Activated CD4-positive, alpha-beta T cell treated with anti-CD3 and anti-CD28 coated beads, Interleukin-2, Interleukin-4, amounts not matched to agents 100 ng/mL and 50 ng/mL, durations not matched to agents 16 hours and 8 hours (primary cell): ENCODE results near the gene MYO1H.
"Not testable (repeated sequence)": the region's sequence is repeated elsewhere in the genome, so short reads cannot be mapped to it uniquely, and the experiment has no call there.

ENCODE experiments used
- DNase-seq: peaks from one replicate; pipeline ENCODE4 v3.0.0-alpha.2; 2020; ENCODE audit warnings: low spot score

MYO1H gene

GRCh38 chr12:109473006-109473405 lies 125.3 kb downstream of the MYO1H start:
- DNase-seq, result no peak

- not testable (repeated sequence) for DNase-seq
Observed at GRCh38 chr12:109473526-109474270, 126.0 kb downstream of the MYO1H start.

GRCh38 chr12:109475121-109475520 lies 127.4 kb downstream of the MYO1H start:
- no peak for DNase-seq

GRCh38 chr12:109475993-109476806 lies 128.5 kb downstream of the MYO1H start:
- DNase-seq, result no peak

- DNase-seq, result no peak
Observed at GRCh38 chr12:109476807-109477184, 129.1 kb downstream of the MYO1H start.

GRCh38 chr12:109477185-109477962 lies 129.7 kb downstream of the MYO1H start, which contains the start of the genes KCTD10 and UBE3B:
KCTD10 (minus strand) TSS chr12:109477300; CDS start chr12:109477262, 38 bp downstream.
UBE3B (plus strand) TSS chr12:109477634; CDS start chr12:109483552, 5,918 bp downstream.
- DNase-seq, result peak; percentile 86

- no peak for DNase-seq
Observed at GRCh38 chr12:109477963-109478315, 130.2 kb downstream of the MYO1H start.

- DNase-seq, result no peak
Observed at GRCh38 chr12:109479761-109480160, 132.1 kb downstream of the MYO1H start.

- DNase-seq, result no peak
Observed at GRCh38 chr12:109480356-109480755, 132.7 kb downstream of the MYO1H start.

GRCh38 chr12:109481863-109482262 lies 134.2 kb downstream of the MYO1H start:
- no peak for DNase-seq

- no peak for DNase-seq
Observed at GRCh38 chr12:109482491-109482890, 134.8 kb downstream of the MYO1H start.

GRCh38 chr12:109482894-109483293 lies 135.2 kb downstream of the MYO1H start:
- no peak for DNase-seq

- DNase-seq, result no peak
Observed at GRCh38 chr12:109483346-109483745, 135.6 kb downstream of the MYO1H start.

GRCh38 chr12:109485201-109485600 lies 137.5 kb downstream of the MYO1H start:
- no peak for DNase-seq

GRCh38 chr12:109487181-109488050 lies 139.7 kb downstream of the MYO1H start:
- no peak for DNase-seq

GRCh38 chr12:109488051-109488665 lies 140.5 kb downstream of the MYO1H start:
- no peak for DNase-seq

GRCh38 chr12:109489016-109489954 lies 141.6 kb downstream of the MYO1H start:
- no peak for DNase-seq

GRCh38 chr12:109489955-109490565 lies 142.4 kb downstream of the MYO1H start:
- DNase-seq, result no peak

GRCh38 chr12:109491671-109492070 lies 144.0 kb downstream of the MYO1H start:
- DNase-seq, result no peak
